Right kidney (tissue), 9 donors: ENCODE measurements around the gene GPR146.
A peak's percentile ranks its signal among the peaks of the same experiment; 100 is the strongest.
"Not testable (repeated sequence)": the region's sequence is repeated elsewhere in the genome, so short reads cannot be mapped to it uniquely, and the experiment has no call there.

Experiments used
- DNase-seq: peaks from one replicate; pipeline ENCODE4 v3.0.0-alpha.2; 2016
- long read RNA-seq, 8 donors: transcript quantifications; one replicate each; lab custom pipeline, GENCODE V29; 2026

The GPR146 gene, protein sequence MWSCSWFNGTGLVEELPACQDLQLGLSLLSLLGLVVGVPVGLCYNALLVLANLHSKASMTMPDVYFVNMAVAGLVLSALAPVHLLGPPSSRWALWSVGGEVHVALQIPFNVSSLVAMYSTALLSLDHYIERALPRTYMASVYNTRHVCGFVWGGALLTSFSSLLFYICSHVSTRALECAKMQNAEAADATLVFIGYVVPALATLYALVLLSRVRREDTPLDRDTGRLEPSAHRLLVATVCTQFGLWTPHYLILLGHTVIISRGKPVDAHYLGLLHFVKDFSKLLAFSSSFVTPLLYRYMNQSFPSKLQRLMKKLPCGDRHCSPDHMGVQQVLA
- long read RNA-seq, donor 1, partial matches to known transcripts, result 0 of 5 reads
- long read RNA-seq, donor 1, other reads (novel, unspliced or antisense), result 0 of 5 reads
- long read RNA-seq, donor 2, partial matches to known transcripts, result 0 of 1 reads
- long read RNA-seq, donor 2, other reads (novel, unspliced or antisense), result 0 of 1 reads
- long read RNA-seq, donor 3, partial matches to known transcripts, result 0 of 1 reads
- long read RNA-seq, donor 3, other reads (novel, unspliced or antisense), result 0 of 1 reads
- long read RNA-seq, donor 4, partial matches to known transcripts, result 0 of 4 reads
- long read RNA-seq, donor 4, other reads (novel, unspliced or antisense), result 0 of 4 reads
- long read RNA-seq, donor 5, partial matches to known transcripts, result 0 of 4 reads
- long read RNA-seq, donor 5, other reads (novel, unspliced or antisense), result 0 of 4 reads
- long read RNA-seq, donor 6, partial matches to known transcripts, result 0 of 3 reads
- long read RNA-seq, donor 6, other reads (novel, unspliced or antisense), result 0 of 3 reads
- long read RNA-seq, donor 7, partial matches to known transcripts, result 0 of 8 reads
- long read RNA-seq, donor 7, other reads (novel, unspliced or antisense), result 0 of 8 reads
- long read RNA-seq, donor 8, partial matches to known transcripts, result 0 of 2 reads
- long read RNA-seq, donor 8, other reads (novel, unspliced or antisense), result 0 of 2 reads

DNA sequence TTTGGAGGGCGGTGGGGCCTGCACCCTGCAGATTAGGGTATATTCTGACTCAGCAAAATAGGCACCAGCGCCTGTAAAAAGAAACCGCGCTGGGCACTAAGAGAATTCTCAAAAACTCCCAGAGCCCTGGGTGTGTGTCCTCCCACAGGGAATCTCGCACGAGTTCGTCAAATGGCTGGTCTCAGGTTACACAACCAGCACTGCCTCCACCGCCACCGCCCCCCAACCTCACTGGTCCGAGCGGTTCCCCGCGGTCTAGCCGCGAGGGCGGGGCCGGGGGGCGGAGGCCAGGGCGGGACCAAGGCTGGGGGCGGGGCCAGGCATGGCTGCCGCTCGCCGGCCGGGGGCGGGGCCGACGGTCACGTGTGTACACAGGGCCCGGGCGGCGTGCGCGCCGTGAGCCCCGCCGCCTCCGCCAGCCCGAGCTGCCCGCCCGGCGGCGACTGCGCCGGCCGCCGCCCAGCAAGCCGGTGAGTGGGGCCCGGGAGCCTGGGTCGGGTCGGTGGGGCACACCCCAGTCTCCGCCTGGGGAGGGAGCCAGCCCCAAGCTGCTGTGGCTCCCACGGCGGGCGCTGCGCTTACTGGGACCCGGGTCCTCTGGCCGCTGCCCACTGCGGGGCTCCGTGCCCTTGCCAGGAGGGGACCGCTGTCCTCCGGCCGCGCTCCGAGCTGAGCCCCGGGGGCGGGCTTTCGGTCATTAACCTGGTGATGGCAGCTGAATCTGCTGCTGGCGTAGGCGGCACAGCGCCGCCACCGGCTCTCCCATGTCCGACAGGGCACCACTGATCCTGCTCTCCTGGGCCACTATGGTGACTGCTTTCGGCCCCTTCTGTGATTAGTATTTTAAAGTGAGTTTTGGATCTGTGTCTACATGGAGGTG, at the start of gene GPR146:
Gene GPR146, plus strand, starts transcription at position 358 of the 880 bp plus-strand sequence. CDS start 12,970 bp downstream, outside the sequence.
- DNase-seq, result peak; percentile 80

GRCh38 chr7:994592-995308, 49.6 kb upstream of the GPR146 start:
- DNase-seq, result peak; percentile 7

- DNase-seq, result no peak
These were observed 48.8 kb upstream of the GPR146 start for GRCh38 chr7:995571-995970.

GRCh38 chr7:996079-996872, 48.1 kb upstream of the GPR146 start:
- DNase-seq, result no peak

DNA sequence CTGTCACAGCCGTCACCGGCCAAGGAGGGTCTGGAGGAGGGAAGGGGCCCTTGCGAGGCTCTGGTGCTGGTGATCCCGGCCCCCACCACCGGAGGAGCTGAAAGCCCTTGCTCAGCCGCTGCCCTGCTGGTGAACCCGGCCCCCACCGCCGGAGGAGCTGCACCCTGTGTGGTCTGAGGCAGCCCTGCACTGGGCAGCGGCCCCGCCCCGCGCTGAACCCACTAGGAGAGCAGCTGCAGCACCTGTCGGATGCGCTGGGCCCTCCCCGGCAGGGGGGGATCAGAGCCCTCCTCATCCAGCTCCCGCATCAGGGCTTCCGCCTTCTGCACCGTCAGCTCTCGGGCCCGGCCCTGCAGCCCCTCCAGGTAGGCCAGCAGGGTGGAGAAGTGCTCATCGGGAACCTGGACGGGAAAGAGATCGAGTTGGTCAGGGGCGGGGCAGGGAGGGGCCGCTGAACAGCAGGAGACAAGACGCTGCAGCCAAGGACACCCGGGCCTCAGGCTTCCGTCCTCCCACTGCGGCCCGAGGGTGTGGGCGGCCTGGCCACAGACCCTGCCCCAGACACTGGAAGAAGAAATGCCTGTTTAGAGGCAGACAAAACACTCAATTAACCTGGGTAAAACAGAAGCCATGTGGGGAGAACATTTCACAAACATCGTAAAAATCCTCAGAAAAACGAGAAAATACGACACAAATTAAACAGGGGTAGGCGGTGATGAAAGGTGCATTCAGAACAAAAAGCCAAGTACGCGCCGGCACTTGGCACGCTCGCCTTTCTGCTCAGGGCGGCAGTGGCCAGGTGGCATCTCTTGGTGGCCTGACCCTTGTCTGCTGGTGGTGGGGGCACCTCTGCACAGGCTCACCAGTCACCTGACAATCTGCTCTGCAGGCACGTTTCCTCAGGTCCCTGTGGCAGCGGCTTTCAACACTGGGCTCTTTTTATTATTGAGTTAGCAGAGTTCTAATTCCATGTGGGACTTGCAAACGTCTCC, 46.6 kb upstream of the GPR146 start:
- DNase-seq, result peak; percentile 41

- DNase-seq, result no peak
These were observed 45.0 kb upstream of the GPR146 start for GRCh38 chr7:999149-999879.

GRCh38 chr7:999941-1000935, 44.1 kb upstream of the GPR146 start:
- DNase-seq, result no peak

- DNase-seq, result not testable (repeated sequence)
These were observed 43.1 kb upstream of the GPR146 start for GRCh38 chr7:1001069-1001770.

GRCh38 chr7:1002026-1002425, 42.3 kb upstream of the GPR146 start:
- not testable (repeated sequence) for DNase-seq

GRCh38 chr7:1002445-1002844, 41.9 kb upstream of the GPR146 start:
- not testable (repeated sequence) for DNase-seq

DNA sequence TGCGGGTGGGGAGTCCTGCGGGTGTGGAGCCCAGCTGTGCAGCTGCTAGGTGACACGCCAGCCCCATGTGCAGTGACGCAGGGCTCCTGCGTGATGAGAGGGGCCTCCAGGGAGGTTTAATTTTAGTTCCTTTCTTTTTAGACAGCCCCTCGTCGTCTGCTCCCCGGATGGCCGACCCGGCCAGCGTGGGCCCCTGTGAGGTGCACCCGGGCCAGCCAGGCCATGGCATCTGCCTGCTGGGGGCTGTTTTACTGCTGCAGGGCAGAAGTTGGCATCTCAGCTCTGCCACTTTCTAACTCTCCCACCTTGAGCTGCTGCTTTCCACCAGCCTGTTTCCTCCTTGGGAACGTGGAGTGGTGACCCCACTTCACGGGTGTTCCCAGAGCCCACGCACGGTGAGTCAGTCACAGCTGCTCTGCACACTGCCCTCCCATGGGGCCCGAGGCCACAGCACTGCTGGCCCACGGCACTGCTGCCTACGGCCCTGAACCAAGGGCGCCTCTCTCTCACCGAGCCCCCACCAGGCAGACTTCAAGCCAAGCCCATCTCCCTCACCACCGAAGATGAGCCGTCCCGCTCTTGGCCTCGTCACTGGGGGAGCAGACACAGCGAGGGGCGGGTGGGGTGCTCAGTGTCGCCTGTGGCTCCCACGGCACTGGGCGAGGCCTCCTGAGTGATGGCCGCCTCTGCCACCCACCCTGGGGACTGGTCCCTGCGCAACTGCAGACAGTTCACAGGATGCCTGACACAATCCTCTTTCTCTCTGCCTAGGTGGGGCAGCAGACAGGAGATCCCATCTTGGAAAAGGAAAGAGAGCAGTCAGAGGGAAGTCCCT, 40.1 kb upstream of the GPR146 start:
- no peak for DNase-seq

- no peak for DNase-seq
These were observed 39.0 kb upstream of the GPR146 start for GRCh38 chr7:1005303-1005702.

DNA sequence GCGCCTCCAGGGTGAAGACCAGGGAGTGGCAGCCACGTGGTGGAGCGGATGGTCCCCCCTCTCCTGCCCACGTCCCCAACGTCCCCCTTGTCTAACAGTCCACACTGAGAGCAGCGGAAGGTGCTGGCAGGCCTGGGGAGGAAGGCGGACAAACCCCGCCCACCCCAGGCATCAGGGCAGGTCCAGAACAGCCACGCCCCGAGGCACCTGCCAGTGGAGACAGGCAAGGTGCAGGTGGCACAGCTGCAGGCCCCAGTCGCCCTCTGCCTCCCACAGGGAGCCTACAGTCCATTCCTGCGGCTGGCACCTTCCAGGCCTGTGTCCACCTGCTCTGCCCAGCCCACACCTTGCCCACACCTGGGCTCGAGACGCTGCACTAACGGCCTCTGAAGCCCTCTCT, 36.4 kb upstream of the GPR146 start:
- no peak for DNase-seq

GRCh38 chr7:1008733-1009363, 35.5 kb upstream of the GPR146 start:
- DNase-seq, result no peak

DNA sequence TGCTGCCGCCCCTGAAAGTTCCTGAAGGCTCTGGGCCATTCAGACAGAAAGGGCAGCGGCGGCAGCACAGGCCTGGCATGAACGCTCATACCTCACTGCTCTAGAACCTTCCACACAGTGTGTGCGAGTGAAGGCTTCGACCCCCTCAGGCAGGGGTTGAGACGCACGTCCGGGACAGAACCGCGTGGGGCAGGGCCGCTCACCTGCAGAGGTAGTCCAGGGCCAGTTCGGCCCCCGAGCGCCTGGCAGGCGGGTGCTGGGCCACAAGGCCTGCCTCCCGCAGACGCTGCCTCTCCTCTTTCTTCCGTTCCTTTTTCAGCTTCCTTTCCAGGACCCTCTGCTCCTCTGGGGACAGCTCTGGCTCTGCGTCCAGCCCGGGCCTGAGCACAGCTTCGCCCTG, 34.6 kb upstream of the GPR146 start:
- no peak for DNase-seq
